HepG2 (cell line): ENCODE results near the gene MYL6B. TPM values are rescaled to one million over a fixed set of nuclear protein-coding genes. Genes with fewer than 3 reads are reported as not detected.

Source experiments
- ARHGAP35 ChIP-seq: sonication (generic); formaldehyde crosslinking; IDR thresholded peaks from 2 replicates; pipeline ENCODE4 v1.9.0; 2022; ENCODE audit warnings: mild to moderate bottlenecking, inconsistent platforms, moderate library complexity, missing genetic modification reagents, borderline replicate concordance
- GFI1 ChIP-seq: sonication (generic); formaldehyde crosslinking; IDR thresholded peaks from 2 replicates; pipeline ENCODE4 v1.5.0; 2020; ENCODE audit warnings: missing genetic modification reagents, mild to moderate bottlenecking, borderline replicate concordance
- KDM1A ChIP-seq: IDR thresholded peaks from 2 replicates; pipeline ENCODE4 v1.6.1; 2016; ENCODE audit warnings: missing compliant biosample characterization
- NONO ChIP-seq, 2 experiments: fragments of 450-650 bp in 1 of 2; sonication (generic) in 1 of 2; formaldehyde crosslinking in 1 of 2; IDR thresholded peaks in 1 of 2; conservative IDR thresholded peaks in 1 of 2; 2 replicates each; pipeline versions ENCODE4 v1.6.1 to v1.8.0; 2017 to 2022; ENCODE audit warnings: mild to moderate bottlenecking in 1 of 2, missing genetic modification reagents in 1 of 2, moderate library complexity in 1 of 2
- SNAI1 ChIP-seq: sonication (generic); formaldehyde crosslinking; IDR thresholded peaks from 2 replicates; pipeline ENCODE4 v1.5.0; 2020; ENCODE audit warnings: mild to moderate bottlenecking, missing genetic modification reagents, borderline replicate concordance
- ZBTB7B ChIP-seq: sonication (generic); formaldehyde crosslinking; IDR thresholded peaks from 2 replicates; pipeline ENCODE4 v1.4.0; 2020; ENCODE audit warnings: missing genetic modification reagents
- ZFAT ChIP-seq: sonication (generic); formaldehyde crosslinking; conservative IDR thresholded peaks from 2 replicates; pipeline ENCODE4 v1.8.1; 2023; ENCODE audit warnings: missing genetic modification reagents, inconsistent platforms
- ZNF350 ChIP-seq: sonication (generic); formaldehyde crosslinking; IDR thresholded peaks from 2 replicates; pipeline ENCODE4 v1.4.0; 2020; ENCODE audit warnings: mild to moderate bottlenecking, low read depth, missing genetic modification reagents, borderline replicate concordance
- ZNF354B ChIP-seq: sonication (generic); formaldehyde crosslinking; IDR thresholded peaks from 2 replicates; pipeline ENCODE4 v1.8.0; 2022; ENCODE audit warnings: mild to moderate bottlenecking, missing genetic modification reagents
- ZNF431 ChIP-seq: sonication (generic); formaldehyde crosslinking; IDR thresholded peaks from 2 replicates; pipeline ENCODE4 v1.9.0; 2022; ENCODE audit warnings: missing genetic modification reagents, low read depth, mild to moderate bottlenecking, borderline replicate concordance
- ZNF788 ChIP-seq: sonication (generic); formaldehyde crosslinking; IDR thresholded peaks from 2 replicates; pipeline ENCODE4 v1.5.0; 2020; ENCODE audit warnings: mild to moderate bottlenecking, missing genetic modification reagents, borderline replicate concordance
- polyA plus RNA-seq, 8 experiments: library from polyadenylated mRNA; depleted of rRNA in 3 of 8; stranded (reverse) in 7 of 8; unstranded in 1 of 8; fragments of >200 nt; fragmentation: Illumina TruSeq in 4 of 8; extraction: Trizol in 4 of 8; gene quantifications; 2 replicates each; pipeline versions ENCODE4 v1.2.1 to v1.2.3, GENCODE V29; 2011 to 2016; ENCODE audit warnings: low read depth in 4 of 8, missing spikeins in 1 of 8, mixed read lengths in 1 of 8; ENCODE audit not compliant: insufficient read depth in 1 of 8
- total RNA-seq, 5 experiments: library from RNA; depleted of rRNA; stranded (reverse); fragments of >200 nt; fragmentation: Illumina TruSeq; extraction: Trizol; gene quantifications; 2 replicates each; pipeline ENCODE4 v1.2.3, GENCODE V29; 2016; ENCODE audit warnings: low read depth in 1 of 5
- TF ChIP-seq, protein P1 (sequence below): sonication (generic); formaldehyde crosslinking; IDR thresholded peaks from 2 replicates; pipeline ENCODE4 v1.4.0; 2020; ENCODE audit warnings: low read depth, mild to moderate bottlenecking, missing genetic modification reagents
- TF ChIP-seq, protein P2 (sequence below): sonication (generic); formaldehyde crosslinking; IDR thresholded peaks from 2 replicates; pipeline ENCODE4 v1.5.1; 2020; ENCODE audit warnings: missing genetic modification reagents, mild to moderate bottlenecking, borderline replicate concordance
- TF ChIP-seq, protein P3 (sequence below): sonication (generic); formaldehyde crosslinking; IDR thresholded peaks from 2 replicates; pipeline ENCODE4 v1.4.0; 2020; ENCODE audit warnings: missing genetic modification reagents, borderline replicate concordance
- TF ChIP-seq, protein P4 (sequence below): fragments of 450-650 bp; IDR thresholded peaks from 2 replicates; pipeline ENCODE4 v1.6.1; 2016
- TF ChIP-seq, protein P5 (sequence below): sonication (generic); formaldehyde crosslinking; conservative IDR thresholded peaks from 2 replicates; pipeline ENCODE4 v1.4.0; 2020; ENCODE audit warnings: missing genetic modification reagents

Gene MYL6B
- total and polyA plus RNA-seq, 2 of the 13 experiments (the other 11 are each of a cell fraction or from before 2014, with no cell fraction given), result 75.7 to 88.7 TPM

DNA sequence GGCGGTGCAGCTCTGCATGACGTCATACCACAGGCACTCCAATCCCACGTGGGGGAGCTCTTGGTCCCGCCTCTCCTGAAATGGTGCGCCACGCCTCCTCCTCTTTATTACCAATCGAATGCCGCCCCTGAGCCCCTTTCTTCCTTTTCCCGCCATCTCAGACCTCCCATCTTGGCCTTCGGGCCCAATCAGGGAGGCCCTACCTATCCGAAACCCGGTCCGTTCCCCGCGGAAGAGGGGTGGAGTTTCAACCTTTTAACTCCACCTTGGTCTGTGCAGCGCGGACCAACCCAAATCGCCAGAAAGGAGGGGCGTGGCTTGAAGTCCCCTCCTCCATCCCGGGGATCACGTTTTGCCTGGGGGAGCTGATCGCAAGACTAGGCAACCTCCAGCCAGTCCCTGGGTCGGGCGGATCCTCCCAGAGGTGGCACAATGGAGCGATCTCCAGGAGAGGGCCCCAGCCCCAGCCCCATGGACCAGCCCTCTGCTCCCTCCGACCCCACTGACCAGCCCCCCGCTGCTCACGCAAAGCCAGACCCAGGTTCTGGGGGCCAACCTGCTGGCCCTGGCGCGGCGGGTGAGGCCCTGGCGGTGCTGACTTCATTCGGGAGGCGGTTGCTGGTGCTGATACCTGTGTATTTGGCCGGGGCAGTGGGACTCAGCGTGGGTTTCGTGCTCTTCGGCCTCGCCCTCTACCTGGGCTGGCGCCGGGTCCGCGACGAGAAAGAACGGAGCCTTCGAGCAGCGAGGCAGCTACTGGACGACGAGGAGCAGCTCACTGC lies 24.3 kb upstream of the MYL6B start, which contains the start of gene ESYT1 (continued):
- TF ChIP-seq, protein P1, sequence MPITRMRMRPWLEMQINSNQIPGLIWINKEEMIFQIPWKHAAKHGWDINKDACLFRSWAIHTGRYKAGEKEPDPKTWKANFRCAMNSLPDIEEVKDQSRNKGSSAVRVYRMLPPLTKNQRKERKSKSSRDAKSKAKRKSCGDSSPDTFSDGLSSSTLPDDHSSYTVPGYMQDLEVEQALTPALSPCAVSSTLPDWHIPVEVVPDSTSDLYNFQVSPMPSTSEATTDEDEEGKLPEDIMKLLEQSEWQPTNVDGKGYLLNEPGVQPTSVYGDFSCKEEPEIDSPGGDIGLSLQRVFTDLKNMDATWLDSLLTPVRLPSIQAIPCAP (CRISPR knock-in tag), result no peak
- TF ChIP-seq ZNF431 (CRISPR knock-in tag), result no peak
- TF ChIP-seq, protein P2, sequence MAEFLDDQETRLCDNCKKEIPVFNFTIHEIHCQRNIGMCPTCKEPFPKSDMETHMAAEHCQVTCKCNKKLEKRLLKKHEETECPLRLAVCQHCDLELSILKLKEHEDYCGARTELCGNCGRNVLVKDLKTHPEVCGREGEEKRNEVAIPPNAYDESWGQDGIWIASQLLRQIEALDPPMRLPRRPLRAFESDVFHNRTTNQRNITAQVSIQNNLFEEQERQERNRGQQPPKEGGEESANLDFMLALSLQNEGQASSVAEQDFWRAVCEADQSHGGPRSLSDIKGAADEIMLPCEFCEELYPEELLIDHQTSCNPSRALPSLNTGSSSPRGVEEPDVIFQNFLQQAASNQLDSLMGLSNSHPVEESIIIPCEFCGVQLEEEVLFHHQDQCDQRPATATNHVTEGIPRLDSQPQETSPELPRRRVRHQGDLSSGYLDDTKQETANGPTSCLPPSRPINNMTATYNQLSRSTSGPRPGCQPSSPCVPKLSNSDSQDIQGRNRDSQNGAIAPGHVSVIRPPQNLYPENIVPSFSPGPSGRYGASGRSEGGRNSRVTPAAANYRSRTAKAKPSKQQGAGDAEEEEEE (CRISPR knock-in tag), result no peak
- TF ChIP-seq, protein P3, sequence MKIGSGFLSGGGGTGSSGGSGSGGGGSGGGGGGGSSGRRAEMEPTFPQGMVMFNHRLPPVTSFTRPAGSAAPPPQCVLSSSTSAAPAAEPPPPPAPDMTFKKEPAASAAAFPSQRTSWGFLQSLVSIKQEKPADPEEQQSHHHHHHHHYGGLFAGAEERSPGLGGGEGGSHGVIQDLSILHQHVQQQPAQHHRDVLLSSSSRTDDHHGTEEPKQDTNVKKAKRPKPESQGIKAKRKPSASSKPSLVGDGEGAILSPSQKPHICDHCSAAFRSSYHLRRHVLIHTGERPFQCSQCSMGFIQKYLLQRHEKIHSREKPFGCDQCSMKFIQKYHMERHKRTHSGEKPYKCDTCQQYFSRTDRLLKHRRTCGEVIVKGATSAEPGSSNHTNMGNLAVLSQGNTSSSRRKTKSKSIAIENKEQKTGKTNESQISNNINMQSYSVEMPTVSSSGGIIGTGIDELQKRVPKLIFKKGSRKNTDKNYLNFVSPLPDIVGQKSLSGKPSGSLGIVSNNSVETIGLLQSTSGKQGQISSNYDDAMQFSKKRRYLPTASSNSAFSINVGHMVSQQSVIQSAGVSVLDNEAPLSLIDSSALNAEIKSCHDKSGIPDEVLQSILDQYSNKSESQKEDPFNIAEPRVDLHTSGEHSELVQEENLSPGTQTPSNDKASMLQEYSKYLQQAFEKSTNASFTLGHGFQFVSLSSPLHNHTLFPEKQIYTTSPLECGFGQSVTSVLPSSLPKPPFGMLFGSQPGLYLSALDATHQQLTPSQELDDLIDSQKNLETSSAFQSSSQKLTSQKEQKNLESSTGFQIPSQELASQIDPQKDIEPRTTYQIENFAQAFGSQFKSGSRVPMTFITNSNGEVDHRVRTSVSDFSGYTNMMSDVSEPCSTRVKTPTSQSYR (CRISPR knock-in tag), result peak; percentile 43; the same call in 1 of the 2 replicates
- TF ChIP-seq, protein P4, sequence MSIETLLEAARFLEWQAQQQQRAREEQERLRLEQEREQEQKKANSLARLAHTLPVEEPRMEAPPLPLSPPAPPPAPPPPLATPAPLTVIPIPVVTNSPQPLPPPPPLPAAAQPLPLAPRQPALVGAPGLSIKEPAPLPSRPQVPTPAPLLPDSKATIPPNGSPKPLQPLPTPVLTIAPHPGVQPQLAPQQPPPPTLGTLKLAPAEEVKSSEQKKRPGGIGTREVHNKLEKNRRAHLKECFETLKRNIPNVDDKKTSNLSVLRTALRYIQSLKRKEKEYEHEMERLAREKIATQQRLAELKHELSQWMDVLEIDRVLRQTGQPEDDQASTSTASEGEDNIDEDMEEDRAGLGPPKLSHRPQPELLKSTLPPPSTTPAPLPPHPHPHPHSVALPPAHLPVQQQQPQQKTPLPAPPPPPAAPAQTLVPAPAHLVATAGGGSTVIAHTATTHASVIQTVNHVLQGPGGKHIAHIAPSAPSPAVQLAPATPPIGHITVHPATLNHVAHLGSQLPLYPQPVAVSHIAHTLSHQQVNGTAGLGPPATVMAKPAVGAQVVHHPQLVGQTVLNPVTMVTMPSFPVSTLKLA, result peak; percentile 85
- TF ChIP-seq ARHGAP35 (CRISPR knock-in tag), result peak; percentile 57; the same call in 1 of the 2 replicates
- no peak for TF ChIP-seq ZNF354B (CRISPR knock-in tag)
- TF ChIP-seq ZNF350 (CRISPR knock-in tag), result peak; percentile 39; the same call in 1 of the 2 replicates
- TF ChIP-seq ZBTB7B (CRISPR knock-in tag), result no peak
- TF ChIP-seq, protein P5, sequence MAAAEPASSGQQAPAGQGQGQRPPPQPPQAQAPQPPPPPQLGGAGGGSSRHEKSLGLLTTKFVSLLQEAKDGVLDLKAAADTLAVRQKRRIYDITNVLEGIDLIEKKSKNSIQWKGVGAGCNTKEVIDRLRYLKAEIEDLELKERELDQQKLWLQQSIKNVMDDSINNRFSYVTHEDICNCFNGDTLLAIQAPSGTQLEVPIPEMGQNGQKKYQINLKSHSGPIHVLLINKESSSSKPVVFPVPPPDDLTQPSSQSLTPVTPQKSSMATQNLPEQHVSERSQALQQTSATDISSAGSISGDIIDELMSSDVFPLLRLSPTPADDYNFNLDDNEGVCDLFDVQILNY (CRISPR knock-in tag), result 0 out of 2 replicates have a peak, but pooled peaks have one; percentile 49
- TF ChIP-seq ZNF788 (CRISPR knock-in tag), result no peak
- no peak for TF ChIP-seq ZFAT (CRISPR knock-in tag)
- TF ChIP-seq KDM1A (CRISPR knock-in tag), result no peak
- no peak for TF ChIP-seq GFI1 (CRISPR knock-in tag)
- TF ChIP-seq NONO (IDR thresholded peaks at IDR 0.05), result no peak
- no peak; the same call in 1 of the 2 replicates for TF ChIP-seq NONO (CRISPR knock-in tag; conservative IDR thresholded peaks at IDR 0.05)
- TF ChIP-seq SNAI1 (CRISPR knock-in tag), result no peak
